ENCODE measurements around the gene ENTR1.

GRCh38 chr9:136441681-136442245 lies 31.3 kb upstream of the ENTR1 start:
- TF ChIP-seq CTCF (IDR thresholded peaks at IDR 0.05) (no peak), POLR2A (IDR thresholded peaks at IDR 0.05) (no peak)

Measured in uterus (tissue), 2 donors.